EL (cell line): Measurements from ENCODE around the gene TOR4A.
"Not testable (repeated sequence)": the region's sequence is repeated elsewhere in the genome, so short reads cannot be mapped to it uniquely, and the experiment has no call there.

Source experiments
- DNase-seq: peaks from one replicate; pipeline ENCODE4 v3.0.0-alpha.2; 2016

TOR4A gene

DNA sequence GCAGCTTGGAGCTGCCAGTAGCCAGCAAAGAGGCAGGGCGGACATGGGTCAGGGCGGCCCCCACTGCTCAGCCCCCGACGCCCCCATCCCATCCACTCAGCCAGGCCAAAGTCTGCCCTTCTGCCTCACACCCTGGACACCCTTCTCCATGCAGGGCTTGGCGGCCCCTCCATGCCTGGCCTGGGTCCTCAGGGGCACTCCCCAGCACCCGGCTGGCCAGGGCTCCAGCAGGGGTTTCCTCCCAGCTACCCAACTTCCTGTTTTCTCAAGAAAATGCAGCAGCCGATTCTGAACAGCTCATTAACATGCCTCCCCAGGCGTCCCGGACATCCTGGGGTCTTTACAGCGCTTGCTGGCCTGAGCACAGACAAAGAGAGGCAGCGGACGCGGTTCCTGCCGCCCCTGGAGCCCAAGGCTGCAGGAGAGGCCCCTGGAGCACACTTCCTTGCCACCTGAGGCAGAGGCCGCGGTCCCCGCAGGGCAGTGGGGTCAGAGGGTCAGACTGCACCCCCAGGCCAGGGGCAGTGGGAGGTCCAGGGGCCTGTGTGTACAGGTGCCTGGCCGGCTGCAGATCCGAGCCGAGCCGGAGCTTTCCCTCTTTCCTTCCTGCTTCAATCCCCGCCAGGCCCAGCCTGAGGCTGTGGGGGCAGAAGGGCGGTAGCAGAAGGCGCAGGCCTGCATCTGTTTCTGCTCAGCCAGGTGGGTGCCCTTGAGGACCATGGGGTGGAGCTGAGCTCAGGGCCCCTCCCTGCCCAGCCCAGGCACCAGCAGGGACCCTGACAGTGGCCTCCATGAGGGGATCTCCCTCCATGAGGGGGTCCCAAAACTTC lies 43.2 kb downstream of the TOR4A start:
- DNase-seq: no peak

DNA sequence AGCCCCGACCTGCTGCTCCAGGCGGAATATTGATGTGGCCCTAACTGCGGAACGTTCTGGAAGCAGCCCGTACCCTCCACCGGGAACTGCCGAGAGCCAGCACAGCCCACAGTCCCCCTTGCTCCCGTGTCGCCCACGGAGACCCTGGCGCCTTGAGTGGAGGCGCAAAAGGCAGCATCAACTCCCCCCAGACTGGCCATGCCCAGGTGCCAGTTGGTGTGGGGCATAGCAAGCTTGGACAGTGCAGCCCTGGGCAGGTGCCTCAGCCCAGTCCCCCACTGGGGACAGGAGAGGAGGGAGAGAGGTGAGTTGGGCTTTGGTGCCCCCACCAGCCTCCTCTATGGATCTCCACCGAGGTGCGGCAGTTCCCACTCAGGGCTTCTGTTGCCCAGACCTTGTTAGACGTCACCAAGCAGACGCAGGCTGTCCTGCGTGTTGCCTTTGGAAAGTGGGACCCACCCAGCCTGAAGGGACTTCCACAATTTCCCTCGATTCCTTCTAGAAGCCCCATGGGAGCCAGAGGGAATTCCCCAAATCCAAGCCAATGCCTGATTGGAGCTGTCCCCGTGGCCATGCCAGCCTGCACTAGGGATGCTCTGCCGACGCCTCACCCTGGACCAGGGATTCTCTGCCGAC lies 44.3 kb downstream of the TOR4A start:
- DNase-seq: no peak

DNA sequence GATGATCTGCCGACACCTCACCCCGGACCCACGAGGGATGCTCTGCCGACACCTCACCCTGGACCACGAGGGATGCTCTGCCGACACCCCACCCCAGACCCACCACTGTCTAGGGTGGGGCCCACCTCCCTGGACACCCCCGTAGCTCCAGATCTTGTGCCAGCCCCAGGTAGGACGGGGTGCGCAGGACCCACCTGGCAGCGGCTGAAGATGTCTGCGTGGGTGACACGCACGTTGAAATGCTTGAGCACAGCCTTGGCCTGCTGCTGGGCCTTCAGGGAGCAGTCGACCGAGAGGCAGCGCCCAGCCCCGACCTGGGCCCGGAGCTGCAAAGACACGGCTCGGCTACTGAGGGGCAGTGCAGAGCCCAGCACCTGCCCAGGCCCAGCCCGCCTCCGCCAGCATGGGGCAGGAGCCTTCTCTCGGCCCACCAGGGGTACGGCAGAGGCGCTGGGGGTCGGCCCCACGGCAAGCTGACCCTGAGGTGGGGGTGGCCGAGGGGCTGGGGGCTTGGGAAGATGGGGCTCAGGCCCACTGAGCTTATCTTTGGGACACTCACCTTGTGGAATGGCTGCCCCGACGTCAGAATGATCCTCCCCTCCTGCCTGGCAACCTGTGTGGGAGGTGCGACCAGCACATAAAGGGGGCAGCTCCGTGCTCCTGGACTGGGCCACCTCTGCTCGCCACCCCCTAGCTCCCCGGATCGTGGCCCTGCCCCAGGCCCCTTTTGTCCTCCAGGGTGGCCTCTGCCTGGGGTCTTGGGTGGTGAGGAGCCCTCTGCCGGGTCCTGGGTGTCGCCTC lies 46.2 kb downstream of the TOR4A start:
- DNase-seq: no peak

DNA sequence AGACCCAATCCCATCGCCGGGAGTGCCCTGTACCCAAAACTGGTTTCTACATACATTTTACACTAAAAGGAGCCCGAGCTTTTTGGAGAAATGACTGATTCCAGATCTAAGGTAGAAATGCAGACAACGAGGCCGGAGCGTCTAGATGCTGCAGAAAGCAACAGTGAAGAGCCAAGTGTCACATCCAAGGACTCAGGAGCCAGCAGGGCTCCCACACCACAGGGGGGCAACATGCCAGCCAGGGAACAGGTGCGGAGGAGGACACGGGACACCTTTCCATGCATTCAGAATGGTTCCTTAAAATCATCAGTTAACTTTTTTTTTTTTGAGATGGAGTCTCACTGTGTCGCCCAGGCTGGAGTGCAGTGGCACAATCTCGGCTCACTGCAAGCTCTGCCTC lies 47.6 kb downstream of the TOR4A start:
- DNase-seq: no peak

DNA sequence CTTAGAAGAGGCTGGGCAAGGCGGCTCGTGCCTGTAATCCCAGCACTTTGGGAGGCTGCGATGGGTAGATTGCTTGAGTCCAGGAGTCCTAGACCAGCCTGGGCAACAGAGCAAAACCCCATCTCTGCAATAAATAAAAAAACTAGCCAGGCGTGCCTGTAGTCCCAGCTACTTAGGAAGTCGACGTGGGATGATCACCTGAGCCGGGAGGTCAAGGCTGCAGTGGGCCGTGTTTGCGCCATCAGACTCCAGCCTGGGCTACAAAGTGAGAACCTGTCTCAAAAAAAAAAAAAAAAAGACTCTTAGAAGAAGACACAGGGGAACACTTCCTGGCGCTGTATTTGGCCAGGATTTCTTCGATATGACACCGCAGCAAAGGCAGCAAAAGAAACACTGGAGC lies 48.3 kb downstream of the TOR4A start:
- no peak for DNase-seq

DNA sequence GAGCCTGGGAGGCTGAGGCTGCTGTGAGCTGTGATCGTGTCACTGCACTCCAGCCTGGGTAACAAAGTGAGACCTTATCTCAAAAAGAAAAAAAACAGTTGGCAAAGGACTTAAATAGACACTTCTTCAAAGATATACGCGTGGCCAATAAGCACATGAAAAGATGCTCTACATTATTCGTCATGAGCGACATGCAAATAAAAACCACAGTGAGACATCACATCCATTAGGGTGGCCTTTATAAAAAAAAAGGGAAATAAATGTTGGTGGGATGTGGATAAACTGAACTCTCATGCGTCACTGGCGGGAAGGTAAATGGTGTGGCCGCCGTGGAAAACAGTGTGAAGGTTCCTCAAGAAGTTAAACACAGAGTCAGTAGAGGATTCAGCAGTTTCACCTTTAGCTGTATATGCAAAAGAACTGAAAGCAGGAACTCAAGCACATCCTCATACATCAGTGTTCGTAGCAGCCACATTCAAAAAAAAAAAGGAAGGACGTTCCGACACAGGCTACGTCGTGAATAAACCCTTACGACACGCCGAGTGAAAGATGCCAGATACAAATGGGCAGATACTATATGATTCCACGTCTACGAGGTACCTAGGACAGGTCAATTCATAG lies 49.0 kb downstream of the TOR4A start:
- no peak for DNase-seq

DNA sequence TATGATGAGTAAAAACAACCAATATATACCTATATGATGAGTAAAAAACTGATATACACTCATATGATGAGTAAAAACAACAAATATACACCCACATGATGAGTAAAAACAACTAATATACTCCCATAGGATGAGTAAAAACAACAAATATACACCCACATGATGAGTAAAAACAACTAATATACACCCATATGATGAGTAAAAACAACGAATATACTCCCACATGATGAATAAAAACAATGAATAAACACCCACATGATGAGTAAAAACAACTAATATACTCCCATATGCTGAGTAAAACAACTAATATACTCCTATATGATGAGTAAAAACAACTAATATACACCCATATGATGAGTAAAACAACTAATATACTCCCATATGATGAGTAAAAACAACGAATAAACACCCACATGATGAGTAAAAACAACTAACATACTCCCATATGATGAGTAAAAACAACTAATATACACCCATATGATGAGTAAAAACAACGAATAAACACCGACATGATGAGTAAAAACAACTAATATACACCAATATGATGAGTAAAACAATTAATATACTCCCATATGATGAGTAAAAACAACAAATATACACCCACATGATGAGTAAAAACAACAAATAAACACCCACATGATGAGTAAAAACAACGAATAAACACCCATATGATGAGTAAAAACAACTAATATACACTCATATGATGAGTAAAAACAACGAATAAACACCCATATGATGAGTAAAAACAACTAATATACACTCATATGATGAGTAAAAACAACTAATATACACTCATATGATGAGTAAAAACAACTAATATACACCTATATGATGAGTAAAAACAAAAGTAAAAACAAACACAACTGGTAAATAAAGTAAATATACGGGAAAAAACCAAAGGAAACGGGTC lies 50.4 kb downstream of the TOR4A start:
- not testable (repeated sequence) for DNase-seq

DNA sequence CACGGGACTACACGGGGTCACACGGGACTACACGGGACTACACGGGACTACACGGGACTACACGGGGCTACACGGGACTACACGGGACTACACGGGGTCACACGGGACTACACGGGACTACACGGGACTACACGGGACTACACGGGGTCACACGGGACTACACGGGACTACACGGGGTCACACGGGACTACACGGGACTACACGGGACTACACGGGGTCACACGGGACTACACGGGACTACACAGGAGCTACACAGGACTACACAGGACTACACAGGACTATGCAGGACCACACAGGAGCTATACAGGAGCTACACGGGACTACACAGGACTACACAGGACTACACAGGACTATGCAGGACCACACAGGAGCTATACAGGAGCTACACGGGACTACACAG lies 52.1 kb downstream of the TOR4A start:
- not testable (repeated sequence) for DNase-seq

DNA sequence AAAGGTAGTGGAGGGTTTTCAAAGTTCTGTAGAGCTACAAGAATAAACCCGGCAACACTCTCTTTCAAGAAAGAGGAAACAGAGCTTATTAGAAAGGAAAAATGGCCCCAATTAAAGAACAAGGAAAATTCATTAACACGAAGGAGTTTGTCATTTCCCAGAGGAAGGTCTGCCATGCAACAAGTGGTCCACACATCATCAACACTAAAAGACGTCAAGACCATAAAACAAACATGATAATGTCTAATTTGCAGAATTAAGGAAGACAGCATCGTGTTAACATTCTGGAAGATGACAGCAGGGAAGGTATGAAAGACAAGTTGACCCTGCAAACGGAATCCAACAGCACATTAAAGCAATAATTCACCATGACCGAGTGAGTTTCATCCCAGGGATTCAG lies 53.2 kb downstream of the TOR4A start:
- DNase-seq: no peak

DNA sequence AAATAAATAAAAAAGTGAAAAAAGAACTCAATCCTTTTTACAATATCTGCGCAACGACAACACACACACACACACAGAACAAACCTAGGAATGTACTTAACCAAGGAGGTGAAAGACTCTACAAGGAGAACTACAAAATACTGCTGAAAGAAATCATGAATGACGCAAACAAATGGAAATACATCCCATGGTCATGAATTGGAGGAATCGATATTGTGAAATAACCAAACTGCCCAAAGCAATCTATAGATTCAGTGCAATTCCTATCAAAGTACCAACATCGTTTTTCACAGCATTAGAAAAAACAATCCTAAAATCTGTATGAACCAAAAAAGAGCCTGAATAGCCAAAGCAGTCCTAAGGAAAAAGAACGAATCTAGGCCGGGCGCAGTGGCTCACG lies 54.4 kb downstream of the TOR4A start:
- no peak for DNase-seq
